Muscle layer of colon (tissue), 2 donors: ENCODE data around the gene IP6K2.

Source experiments
- H3K27ac ChIP-seq: one replicate; pipeline ENCODE4 v1.7.0; 2013; ENCODE audit warnings: low read depth, mild to moderate bottlenecking, low read length, moderate library complexity
- H3K27me3 ChIP-seq, 2 donors: one replicate each; pipeline ENCODE4 v1.7.0; 2013; ENCODE audit warnings: low read length in 2 of 2, mild to moderate bottlenecking in 2 of 2; ENCODE audit not compliant: insufficient read depth in 2 of 2, control insufficient read depth in 1 of 2
- H3K36me3 ChIP-seq: one replicate; pipeline ENCODE4 v1.7.0; 2013; ENCODE audit warnings: mild to moderate bottlenecking, low read length; ENCODE audit not compliant: insufficient read depth
- H3K4me1 ChIP-seq: one replicate; pipeline ENCODE4 v1.7.0; 2013; ENCODE audit warnings: mild to moderate bottlenecking, low read length; ENCODE audit not compliant: insufficient read depth
- H3K4me3 ChIP-seq, 2 donors: one replicate each; pipeline ENCODE4 v1.7.0; 2013; ENCODE audit warnings: low read length in 2 of 2, low read depth in 1 of 2, mild to moderate bottlenecking in 1 of 2, moderate library complexity in 1 of 2
- H3K9ac ChIP-seq: one replicate; pipeline ENCODE4 v1.7.0; 2013; ENCODE audit warnings: low read length
- H3K9me3 ChIP-seq: one replicate; pipeline ENCODE4 v1.7.0; 2013; ENCODE audit warnings: mild to moderate bottlenecking, low read length
- donor health status: abdominal sarcoma.
- donor health status: Adenocarcinoma of cecum.

Gene IP6K2

DNA sequence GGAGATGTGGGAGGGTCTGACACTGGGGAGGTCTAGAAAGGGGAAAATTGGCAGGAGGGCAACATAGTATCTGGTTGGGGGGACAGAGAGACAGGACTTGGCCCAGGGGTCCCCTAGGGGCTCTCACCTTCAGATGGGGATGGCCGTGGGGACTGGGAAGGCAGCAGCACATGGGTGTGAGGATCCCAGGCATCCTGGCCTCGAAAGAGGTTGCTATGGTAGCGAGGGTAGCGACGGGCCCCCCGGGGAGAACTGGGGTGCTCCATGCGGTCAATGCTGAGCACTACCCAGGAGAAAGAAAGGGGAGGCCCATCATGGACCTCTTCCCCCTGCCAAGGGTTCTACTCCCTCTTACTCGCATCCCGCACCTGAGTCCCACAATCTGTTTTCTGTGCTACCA, 69.3 kb downstream of the IP6K2 start:
- Histone ChIP-seq H3K9me3 (no peaks in the 10 kb centered on the region), H3K27ac (no peak overlapping the region), H3K9ac (no peak overlapping the region), H3K4me3 (no peak overlapping the region), H3K36me3 (no peaks in the 10 kb centered on the region), H3K27me3 (no peaks in the 10 kb centered on the region), H3K4me1 (no peaks in the 10 kb centered on the region)

DNA sequence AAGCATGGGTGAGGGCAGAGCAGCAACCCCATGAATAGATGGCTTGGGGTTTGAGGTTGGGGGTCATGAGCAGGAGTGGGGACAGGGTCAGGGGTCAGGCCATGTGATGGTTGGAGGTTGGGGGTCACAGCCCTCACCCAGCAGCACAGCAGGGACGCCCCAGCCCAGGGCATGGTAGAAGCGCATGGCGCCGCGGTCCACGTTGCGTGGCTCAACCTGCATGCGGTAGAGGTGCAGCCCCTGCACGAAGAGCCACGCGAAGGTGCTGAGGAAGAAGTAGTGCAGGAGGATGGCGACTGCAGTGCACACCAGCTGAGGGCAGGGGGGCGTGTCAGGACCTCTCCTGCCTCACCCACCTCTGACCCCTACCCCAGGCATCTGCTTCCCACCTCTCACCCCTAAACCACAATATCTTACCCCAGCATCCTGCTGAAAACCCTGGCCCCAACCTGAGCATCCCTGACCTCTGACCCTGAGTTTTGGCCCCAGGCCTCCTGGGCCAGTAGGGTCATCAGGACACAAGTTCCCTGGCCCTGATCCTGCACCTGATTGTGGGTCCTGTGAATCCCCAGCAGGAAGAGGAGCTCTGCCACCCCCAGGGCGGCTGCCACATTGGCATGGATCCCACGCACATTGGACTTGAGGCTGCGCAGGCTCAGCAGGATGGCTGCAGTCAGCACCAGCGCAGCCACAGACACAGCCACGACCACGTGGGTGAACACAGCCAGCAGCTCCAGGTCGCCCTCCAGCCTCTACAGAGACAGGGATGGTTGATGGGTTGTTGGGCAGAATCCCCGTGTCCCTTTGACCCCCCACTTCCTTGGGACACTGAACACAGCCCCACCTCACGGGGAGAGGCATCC, 71.9 kb downstream of the IP6K2 start:
- no peaks in the 10 kb centered on the region for H3K4me1 ChIP-seq
- H3K36me3 ChIP-seq: no peaks in the 10 kb centered on the region
- H3K4me3 ChIP-seq: no peak overlapping the region
- no peak overlapping the region for H3K27ac ChIP-seq
- no peaks in the 10 kb centered on the region for H3K9me3 ChIP-seq
- no peak overlapping the region for H3K9ac ChIP-seq
- H3K27me3 ChIP-seq: no peaks in the 10 kb centered on the region

DNA sequence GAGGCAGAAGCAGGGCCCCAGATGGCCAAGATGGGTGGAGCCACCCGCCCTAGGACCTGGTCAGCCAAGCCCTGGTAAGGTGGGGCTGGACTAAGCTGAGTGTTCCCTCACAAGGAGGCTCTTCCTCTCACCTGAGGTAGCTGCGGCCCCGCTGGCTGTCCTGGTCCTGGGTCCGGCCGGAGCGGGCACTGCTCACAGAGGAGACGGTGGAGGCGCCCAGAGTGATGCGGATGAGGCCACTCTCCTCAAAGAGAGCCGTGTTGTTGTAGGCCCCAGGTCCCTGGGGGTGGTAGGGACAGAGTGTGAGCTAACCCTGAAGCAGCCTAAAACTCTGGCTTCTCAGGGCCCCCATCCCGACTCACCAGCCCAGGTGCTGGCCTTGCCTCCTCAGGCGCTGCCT, 74.4 kb downstream of the IP6K2 start:
- no peaks in the 10 kb centered on the region for H3K4me1 ChIP-seq
- H3K36me3 ChIP-seq: no peaks in the 10 kb centered on the region

DNA sequence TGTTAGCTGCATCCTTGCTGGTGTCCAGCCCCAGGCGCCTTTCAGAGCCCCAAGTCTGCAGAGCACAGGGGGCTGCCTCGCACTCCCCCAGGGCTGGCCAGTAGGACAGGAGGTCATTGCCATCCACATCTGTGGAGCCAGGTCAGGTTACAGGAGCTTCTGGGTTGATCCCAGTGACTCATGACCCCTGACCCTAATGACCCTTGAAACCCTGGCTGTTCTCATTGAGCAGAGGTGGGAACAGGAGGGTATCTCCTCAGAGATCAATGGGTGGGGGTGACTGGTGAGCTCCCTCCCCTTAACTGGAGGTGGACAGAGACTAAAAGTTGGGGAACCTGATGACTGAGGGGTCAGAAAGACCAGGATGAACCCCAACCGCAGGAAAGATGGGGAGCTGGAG, 75.6 kb downstream of the IP6K2 start:
- Histone ChIP-seq H3K36me3 (no peaks in the 10 kb centered on the region), H3K4me1 (peaks cover 2% of the 10 kb centered on the region), H3K9me3 (no peaks in the 10 kb centered on the region), H3K4me3 (no peak overlapping the region), H3K9ac (no peak overlapping the region), H3K27ac (no peak overlapping the region), H3K27me3 (no peaks in the 10 kb centered on the region)

More for the DNA sequence above, 74.4 kb downstream of the IP6K2 start:
- Histone ChIP-seq H3K27ac (no peak overlapping the region), H3K27me3 (no peaks in the 10 kb centered on the region), H3K4me3 (no peak overlapping the region), H3K9ac (no peak overlapping the region), H3K9me3 (no peaks in the 10 kb centered on the region)

DNA sequence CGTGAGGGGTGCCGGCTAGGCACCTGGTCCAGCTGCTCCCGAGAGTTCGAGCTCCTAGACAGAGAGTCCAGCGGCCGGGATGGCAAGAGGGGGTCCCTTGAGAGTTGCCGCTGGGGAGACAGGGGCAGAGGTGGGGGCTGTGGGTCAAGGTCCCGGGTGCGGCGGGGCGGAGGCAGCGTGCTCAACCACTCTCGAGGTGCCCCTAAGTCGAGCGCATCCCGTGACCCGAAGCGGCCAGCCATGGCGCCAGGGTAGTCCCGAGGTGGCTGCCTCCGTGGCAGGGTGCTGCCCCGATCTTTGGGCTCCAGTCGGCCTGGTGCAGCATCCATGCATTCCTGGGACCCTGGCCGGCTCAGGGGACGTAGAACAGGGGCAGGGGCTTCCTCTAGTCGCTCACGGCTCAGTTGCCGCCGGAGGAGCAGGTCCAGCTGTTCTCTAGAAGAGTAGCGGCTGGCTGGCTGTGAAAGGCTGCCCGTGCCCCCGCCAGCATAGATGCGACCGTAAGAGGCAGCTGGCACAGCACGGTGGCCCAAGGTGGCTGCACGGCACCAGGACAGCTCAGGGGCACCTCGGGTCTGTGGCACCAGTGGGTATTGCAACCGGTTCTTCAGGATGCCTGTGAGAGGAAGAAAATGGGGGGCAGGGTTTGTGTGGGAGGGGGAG, 76.9 kb downstream of the IP6K2 start:
- H3K9ac ChIP-seq: no peak overlapping the region
- no peaks in the 10 kb centered on the region for H3K36me3 ChIP-seq

More for the DNA sequence above, 76.9 kb downstream of the IP6K2 start:
- Histone ChIP-seq H3K27me3 (no peaks in the 10 kb centered on the region), H3K4me3 (no peak overlapping the region), H3K9me3 (no peaks in the 10 kb centered on the region), H3K4me1 (peaks cover 8% of the 10 kb centered on the region), H3K27ac (no peak overlapping the region)
